Neural progenitor cell (in vitro differentiated cells): ENCODE measurements around the gene PRPF18. TPM values are rescaled to one million over a fixed set of nuclear protein-coding genes. Genes with fewer than 3 reads are reported as not detected.

ENCODE experiments used
- DNase-seq: peaks from one replicate; pipeline ENCODE4 v3.0.0-alpha.2; 2016; ENCODE audit warnings: low spot score
- H2AFZ ChIP-seq: fragments of 200-600 bp; sonication (generic); replicated peaks from 2 replicates; pipeline ENCODE4 v1.6.1; 2016; ENCODE audit warnings: antibody characterized with exemption
- H3F3A ChIP-seq: fragments of 200-600 bp; sonication (generic); 2 replicates; pipeline ENCODE4 v1.6.1; 2016; ENCODE audit warnings: antibody characterized with exemption, low read depth
- H3K27ac ChIP-seq: fragments of 200-600 bp; sonication (generic); 2 replicates; pipeline ENCODE4 v1.5.1; 2016; ENCODE audit warnings: mild to moderate bottlenecking
- H3K27me3 ChIP-seq: fragments of 200-600 bp; sonication (generic); 2 replicates; pipeline ENCODE4 v1.6.1; 2016; ENCODE audit warnings: mild to moderate bottlenecking, moderate library complexity
- H3K36me3 ChIP-seq: fragments of 200-600 bp; sonication (generic); 2 replicates; pipeline ENCODE4 v1.5.1; 2016
- H3K4me1 ChIP-seq: fragments of 200-600 bp; sonication (generic); 2 replicates; pipeline ENCODE4 v1.6.1; 2016; ENCODE audit warnings: mixed run types
- H3K4me2 ChIP-seq: fragments of 200-600 bp; sonication (generic); 2 replicates; pipeline ENCODE4 v1.6.1; 2016
- H3K4me3 ChIP-seq: fragments of 200-600 bp; sonication (generic); 2 replicates; pipeline ENCODE4 v1.5.1; 2016
- H3K79me2 ChIP-seq: fragments of 200-600 bp; sonication (generic); 2 replicates; pipeline ENCODE4 v1.6.1; 2016; ENCODE audit warnings: low read depth
- H3K9ac ChIP-seq: fragments of 200-600 bp; sonication (generic); 2 replicates; pipeline ENCODE4 v1.6.1; 2016
- H3K9me3 ChIP-seq: fragments of 200-600 bp; sonication (generic); 2 replicates; pipeline ENCODE4 v1.5.1; 2016; ENCODE audit warnings: low read depth
- H4K20me1 ChIP-seq: fragments of 200-600 bp; sonication (generic); 2 replicates; pipeline ENCODE4 v1.6.1; 2016; ENCODE audit warnings: low read depth
- H3K27ac Mint-ChIP-seq: 3 replicates; pipeline ENCODE4 v1.8.0; 2021; ENCODE audit warnings: mixed read lengths
- H3K27me3 Mint-ChIP-seq: 2 replicates; pipeline ENCODE4 v1.8.0; 2022; ENCODE audit warnings: low read depth, mild to moderate bottlenecking, inconsistent platforms, moderate library complexity, mixed read lengths; ENCODE audit not compliant: insufficient read depth
- H3K36me3 Mint-ChIP-seq: 3 replicates; pipeline ENCODE4 v1.8.0; 2021; ENCODE audit warnings: mixed read lengths
- H3K4me1 Mint-ChIP-seq: 3 replicates; pipeline ENCODE4 v1.8.0; 2021; ENCODE audit warnings: mixed read lengths
- H3K4me3 Mint-ChIP-seq: 3 replicates; pipeline ENCODE4 v1.8.0; 2021; ENCODE audit warnings: mild to moderate bottlenecking, moderate library complexity, mixed read lengths
- H3K9me3 Mint-ChIP-seq: 3 replicates; pipeline ENCODE4 v1.8.0; 2020; ENCODE audit warnings: mixed read lengths
- CTCF ChIP-seq: fragments of 200-600 bp; sonication (generic); IDR thresholded peaks from 2 replicates; pipeline ENCODE4 v1.5.1; 2017; ENCODE audit warnings: antibody characterized with exemption, mild to moderate bottlenecking
- EZH2 ChIP-seq: fragments of 200-600 bp; sonication (generic); IDR thresholded peaks from 2 replicates; pipeline ENCODE4 v1.6.1; 2017; ENCODE audit warnings: antibody characterized with exemption, mild to moderate bottlenecking, moderate library complexity
- EZH2phosphoT487 ChIP-seq: fragments of 200-600 bp; sonication (generic); IDR thresholded peaks from 2 replicates; pipeline ENCODE4 v1.6.1; 2017; ENCODE audit warnings: antibody characterized with exemption
- total RNA-seq: library from RNA; depleted of rRNA; stranded (reverse); fragments of >200 nt; gene quantifications from 2 replicates; pipeline ENCODE4 v1.2.3, GENCODE V29; 2015; ENCODE audit warnings: low replicate concordance

The PRPF18 gene
- total RNA-seq, 1 donor from 2014 or later, result 30.8 TPM

- TF ChIP-seq CTCF, result no peak
- no peak for TF ChIP-seq EZH2phosphoT487
- TF ChIP-seq EZH2, result no peak
- Histone ChIP-seq H3K27ac (no peak overlapping the region), H3K36me3 (no peaks in the 10 kb centered on the region), H3K4me2 (no peak overlapping the region), H3K9me3 (no peaks in the 10 kb centered on the region), H3K4me3 (no peak overlapping the region), H3K79me2 (no peaks in the 10 kb centered on the region), H4K20me1 (no peaks in the 10 kb centered on the region), H3K27me3 (no peaks in the 10 kb centered on the region), H2AFZ (no peak overlapping the region), H3K4me1 (peaks cover 22% of the 10 kb centered on the region), H3K9ac (no peak overlapping the region), H3F3A (peaks cover 7% of the 10 kb centered on the region)
- H3K4me3 Mint-ChIP-seq, result no peak overlapping the region
- no peak overlapping the region for H3K27ac Mint-ChIP-seq
- peaks cover 2% of the 10 kb centered on the region for H3K27me3 Mint-ChIP-seq
- no peak for DNase-seq
- peaks cover 17% of the 10 kb centered on the region for H3K4me1 Mint-ChIP-seq
- peaks cover 47% of the 10 kb centered on the region for H3K36me3 Mint-ChIP-seq
- no peaks in the 10 kb centered on the region for H3K9me3 Mint-ChIP-seq
Measured at GRCh38 chr10:13665516-13666262, 78.9 kb downstream of the PRPF18 start.

GRCh38 chr10:13668126-13668525 lies 81.4 kb downstream of the PRPF18 start:
- Mint-ChIP-seq H3K27ac (peak overlapping the region; percentile 64), H3K36me3 (peaks cover 40% of the 10 kb centered on the region), H3K27me3 (peaks cover 2% of the 10 kb centered on the region), H3K9me3 (no peaks in the 10 kb centered on the region), H3K4me3 (no peak overlapping the region), H3K4me1 (peaks cover 28% of the 10 kb centered on the region)
- no peak overlapping the region for H3K4me2 ChIP-seq
- no peaks in the 10 kb centered on the region for H3K27me3 ChIP-seq
- no peak overlapping the region for H3K27ac ChIP-seq
- TF ChIP-seq EZH2phosphoT487, result no peak
- no peak for TF ChIP-seq EZH2
- no peak for TF ChIP-seq CTCF
- no peak overlapping the region for H2AFZ ChIP-seq
- H3K9me3 ChIP-seq, result no peaks in the 10 kb centered on the region
- DNase-seq, result no peak
- H3K9ac ChIP-seq, result no peak overlapping the region
- H3K36me3 ChIP-seq, result no peaks in the 10 kb centered on the region
- no peak overlapping the region for H3K4me3 ChIP-seq
- no peaks in the 10 kb centered on the region for H3K79me2 ChIP-seq
- peaks cover 31% of the 10 kb centered on the region for H3K4me1 ChIP-seq
- H4K20me1 ChIP-seq, result no peaks in the 10 kb centered on the region
- peaks cover 21% of the 10 kb centered on the region for H3F3A ChIP-seq

- Mint-ChIP-seq H3K4me1 (peaks cover 38% of the 10 kb centered on the region), H3K27ac (no peak overlapping the region), H3K27me3 (peaks cover 4% of the 10 kb centered on the region), H3K9me3 (no peaks in the 10 kb centered on the region), H3K36me3 (peaks cover 40% of the 10 kb centered on the region), H3K4me3 (no peak overlapping the region)
- Histone ChIP-seq H3K4me2 (no peak overlapping the region), H3K79me2 (no peaks in the 10 kb centered on the region), H2AFZ (no peak overlapping the region), H3K4me1 (peaks cover 43% of the 10 kb centered on the region), H3K9me3 (no peaks in the 10 kb centered on the region), H3F3A (peaks cover 25% of the 10 kb centered on the region), H3K4me3 (no peak overlapping the region), H3K36me3 (no peaks in the 10 kb centered on the region), H3K27ac (no peak overlapping the region), H3K27me3 (no peaks in the 10 kb centered on the region), H4K20me1 (no peaks in the 10 kb centered on the region), H3K9ac (no peak overlapping the region)
- no peak for DNase-seq
- TF ChIP-seq CTCF (no peak), EZH2 (no peak), EZH2phosphoT487 (no peak)
Measured at GRCh38 chr10:13669182-13669855, 82.6 kb downstream of the PRPF18 start.
